ENCODE results near the gene FGF12. TPM values are rescaled to one million over a fixed set of nuclear protein-coding genes. Genes with fewer than 3 reads are reported as not detected.

FGF12 gene
- total RNA-seq, 2 experiments from 2014 or later: not detected

DNA sequence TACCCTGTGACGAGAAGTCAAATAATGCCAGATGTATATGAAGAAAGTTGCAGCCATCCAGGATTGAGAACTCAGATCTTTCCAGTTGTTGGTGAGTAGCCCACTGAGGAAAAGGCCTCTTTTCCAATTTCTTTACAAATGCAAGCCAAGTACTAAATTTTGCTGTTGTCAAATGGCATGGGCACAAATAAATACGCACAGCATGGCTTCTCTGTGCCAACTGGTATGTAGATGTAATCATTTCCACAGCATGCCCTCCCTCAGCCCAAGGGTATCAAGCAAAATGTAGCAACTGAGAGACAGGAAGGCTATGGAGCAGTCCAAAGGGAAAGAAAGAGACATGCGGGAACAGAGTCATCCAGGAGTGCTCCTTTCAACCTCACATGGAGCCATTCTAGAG lies 105.4 kb downstream of the FGF12 start:
- H3K4me3 Mint-ChIP-seq: no peak overlapping the region
- H3K36me3 Mint-ChIP-seq (ENCODE audit: low read depth): no peaks in the 10 kb centered on the region
- H3K27me3 Mint-ChIP-seq: no peaks in the 10 kb centered on the region
- H3K27ac Mint-ChIP-seq: no peak overlapping the region
- H3K4me1 Mint-ChIP-seq (ENCODE audit: low read depth): no peaks in the 10 kb centered on the region
- POLR2A ChIA-PET: no interaction called here
- TF ChIP-seq, protein P1, sequence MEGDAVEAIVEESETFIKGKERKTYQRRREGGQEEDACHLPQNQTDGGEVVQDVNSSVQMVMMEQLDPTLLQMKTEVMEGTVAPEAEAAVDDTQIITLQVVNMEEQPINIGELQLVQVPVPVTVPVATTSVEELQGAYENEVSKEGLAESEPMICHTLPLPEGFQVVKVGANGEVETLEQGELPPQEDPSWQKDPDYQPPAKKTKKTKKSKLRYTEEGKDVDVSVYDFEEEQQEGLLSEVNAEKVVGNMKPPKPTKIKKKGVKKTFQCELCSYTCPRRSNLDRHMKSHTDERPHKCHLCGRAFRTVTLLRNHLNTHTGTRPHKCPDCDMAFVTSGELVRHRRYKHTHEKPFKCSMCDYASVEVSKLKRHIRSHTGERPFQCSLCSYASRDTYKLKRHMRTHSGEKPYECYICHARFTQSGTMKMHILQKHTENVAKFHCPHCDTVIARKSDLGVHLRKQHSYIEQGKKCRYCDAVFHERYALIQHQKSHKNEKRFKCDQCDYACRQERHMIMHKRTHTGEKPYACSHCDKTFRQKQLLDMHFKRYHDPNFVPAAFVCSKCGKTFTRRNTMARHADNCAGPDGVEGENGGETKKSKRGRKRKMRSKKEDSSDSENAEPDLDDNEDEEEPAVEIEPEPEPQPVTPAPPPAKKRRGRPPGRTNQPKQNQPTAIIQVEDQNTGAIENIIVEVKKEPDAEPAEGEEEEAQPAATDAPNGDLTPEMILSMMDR (IDR thresholded peaks at IDR 0.05): no peak
- CTCF ChIA-PET: no interaction called here
- intact Hi-C loops (cut with micrococcal nuclease): no loop called here
- H3K9me3 Mint-ChIP-seq: no peaks in the 10 kb centered on the region
- no peak for ATAC-seq
- no peak for DNase-seq

DNA sequence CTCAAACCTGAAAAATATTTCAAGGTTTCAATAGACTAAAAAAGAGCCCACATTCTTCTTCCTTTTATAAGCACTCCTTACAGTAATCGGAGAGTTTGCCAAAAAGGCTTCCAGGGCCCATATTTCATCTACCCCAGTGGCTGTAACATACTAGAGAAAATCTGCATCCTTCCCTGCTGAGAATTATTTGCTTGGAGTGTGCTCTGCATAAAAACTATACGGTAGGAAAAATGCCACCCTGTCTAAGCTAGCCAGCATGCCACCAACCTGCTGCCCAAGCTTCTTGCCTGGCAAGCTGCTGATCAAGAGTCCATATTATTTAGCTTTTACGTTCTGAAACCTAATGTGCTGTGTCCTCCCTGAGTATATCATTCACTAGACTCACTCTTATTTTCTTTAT lies 107.1 kb downstream of the FGF12 start:
- H3K27me3 Mint-ChIP-seq: peaks cover 2% of the 10 kb centered on the region
- intact Hi-C loops (cut with micrococcal nuclease): no loop called here
- TF ChIP-seq, protein P1 (IDR thresholded peaks at IDR 0.05): no peak
- H3K9me3 Mint-ChIP-seq: no peaks in the 10 kb centered on the region
- H3K4me3 Mint-ChIP-seq: no peak overlapping the region
- H3K27ac Mint-ChIP-seq: no peak overlapping the region
- POLR2A ChIA-PET: no interaction called here
- DNase-seq (no peak), ATAC-seq (no peak)
- CTCF ChIA-PET: no interaction called here
- no peaks in the 10 kb centered on the region for H3K4me1 Mint-ChIP-seq (ENCODE audit: low read depth)
- no peaks in the 10 kb centered on the region for H3K36me3 Mint-ChIP-seq (ENCODE audit: low read depth)

DNA sequence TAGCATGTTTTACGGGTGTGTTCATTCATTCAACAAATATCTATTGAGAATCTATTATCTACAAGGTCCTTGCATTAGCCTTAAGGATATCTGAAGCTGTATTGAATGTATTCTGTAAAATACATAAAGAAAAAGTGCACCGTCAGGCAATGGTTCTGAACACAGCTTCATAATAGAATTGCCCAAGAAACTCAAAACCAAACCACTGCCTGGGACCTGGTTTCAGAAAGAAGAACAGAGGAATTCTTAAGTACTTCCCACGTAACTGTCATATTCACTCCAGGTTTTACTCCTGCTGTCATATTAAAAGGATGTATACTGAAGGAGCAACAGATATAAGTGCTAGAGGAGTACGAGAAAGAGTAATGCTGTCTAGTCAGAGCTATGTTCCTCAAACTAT lies 115.9 kb downstream of the FGF12 start:
- H3K27me3 Mint-ChIP-seq: no peaks in the 10 kb centered on the region
- no peaks in the 10 kb centered on the region for H3K9me3 Mint-ChIP-seq
- ChIA-PET POLR2A (no interaction called here), CTCF (no interaction called here)
- DNase-seq (no peak), ATAC-seq (no peak)
- H3K36me3 Mint-ChIP-seq (ENCODE audit: low read depth): no peaks in the 10 kb centered on the region
- H3K4me1 Mint-ChIP-seq (ENCODE audit: low read depth): no peaks in the 10 kb centered on the region
- no peak overlapping the region for H3K27ac Mint-ChIP-seq
- intact Hi-C loops (cut with micrococcal nuclease): no loop called here
- TF ChIP-seq, protein P1 (IDR thresholded peaks at IDR 0.05): no peak
- H3K4me3 Mint-ChIP-seq: no peak overlapping the region

DNA sequence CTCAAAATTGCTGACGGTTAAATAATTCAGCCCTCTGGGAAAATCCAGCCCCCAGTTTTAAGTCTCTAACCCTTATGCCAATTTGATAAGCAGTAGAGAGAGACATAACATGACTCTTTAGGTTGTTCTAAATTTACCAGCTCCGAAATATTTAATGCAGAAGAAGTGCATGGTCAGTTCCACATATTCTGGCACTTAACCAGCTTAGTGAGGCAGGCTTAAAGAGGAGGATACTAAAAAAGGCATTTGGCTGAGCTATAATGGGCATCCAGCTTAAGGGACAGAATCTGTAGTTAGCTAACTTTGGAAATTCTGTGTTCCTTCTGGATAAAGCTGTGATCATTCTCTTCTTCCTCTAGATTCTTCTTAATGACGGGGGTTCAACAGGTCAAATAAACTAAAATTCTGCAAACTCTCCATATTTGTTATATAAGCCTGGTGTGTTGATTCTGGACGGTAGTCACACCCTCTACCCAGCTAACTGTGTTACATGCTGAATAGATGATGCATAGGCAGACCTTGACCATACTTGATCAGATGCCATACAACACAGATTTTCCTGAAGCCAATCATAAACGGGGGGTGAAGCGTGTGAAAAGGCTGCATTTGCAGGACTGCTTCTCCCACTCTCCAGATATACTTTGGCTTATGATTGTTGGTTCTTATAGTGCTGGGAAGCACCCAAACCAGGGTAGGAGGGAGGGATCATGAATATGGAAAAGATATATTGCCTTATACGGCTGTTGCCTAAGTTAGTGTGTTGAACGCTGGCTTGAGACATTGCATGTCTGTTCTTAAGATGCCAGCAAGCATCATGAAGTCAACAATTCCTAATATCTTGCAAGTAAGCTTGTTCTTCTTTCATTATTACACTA lies 118.4 kb downstream of the FGF12 start:
- Mint-ChIP-seq H3K4me3 (no peak overlapping the region), H3K36me3 (ENCODE audit: low read depth) (no peaks in the 10 kb centered on the region), H3K9me3 (peaks cover 2% of the 10 kb centered on the region), H3K27me3 (no peaks in the 10 kb centered on the region), H3K4me1 (ENCODE audit: low read depth) (no peaks in the 10 kb centered on the region), H3K27ac (no peak overlapping the region)
- ChIA-PET CTCF (no interaction called here), POLR2A (no interaction called here)
- ATAC-seq: no peak
- no peak for DNase-seq
- intact Hi-C loops (cut with micrococcal nuclease): no loop called here
- TF ChIP-seq, protein P1 (IDR thresholded peaks at IDR 0.05): no peak

DNA sequence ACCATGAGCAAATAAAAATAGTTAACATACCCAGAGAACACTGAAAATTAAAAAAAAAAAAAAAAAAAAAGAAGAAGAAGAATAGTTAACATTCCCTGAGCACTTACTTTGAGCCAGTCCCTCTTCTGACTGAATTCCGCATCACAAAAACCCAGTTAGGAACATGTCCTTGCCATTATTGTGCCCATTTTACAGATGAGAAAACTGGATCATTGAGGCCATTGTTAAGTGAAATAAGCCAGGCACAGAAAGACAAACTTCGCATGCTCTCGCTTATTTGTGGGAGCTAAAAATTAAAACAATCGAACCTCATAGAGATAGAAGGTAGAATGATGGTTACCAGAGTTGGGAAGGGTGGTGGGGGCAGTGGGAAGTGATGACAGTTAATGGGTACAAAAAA lies 119.5 kb downstream of the FGF12 start:
- POLR2A ChIA-PET: no interaction called here
- no peak overlapping the region for H3K4me3 Mint-ChIP-seq
- no peaks in the 10 kb centered on the region for H3K27me3 Mint-ChIP-seq
- intact Hi-C loops (cut with micrococcal nuclease): no loop called here
- H3K4me1 Mint-ChIP-seq (ENCODE audit: low read depth): no peaks in the 10 kb centered on the region
- DNase-seq: no peak
- no peak overlapping the region for H3K27ac Mint-ChIP-seq
- CTCF ChIA-PET: no interaction called here
- peaks cover 8% of the 10 kb centered on the region for H3K9me3 Mint-ChIP-seq
- no peaks in the 10 kb centered on the region for H3K36me3 Mint-ChIP-seq (ENCODE audit: low read depth)
- TF ChIP-seq, protein P1 (IDR thresholded peaks at IDR 0.05): no peak
- no peak for ATAC-seq

Measured in activated CD8-positive, alpha-beta T cell treated with anti-CD3 and anti-CD28 coated beads for 36 hours (primary cell).